ENCODE results near the gene LSM4.

LSM4 gene

GRCh38 chr19:18300930-18301717 is 21.8 kb downstream of the LSM4 start:
- TF ChIP-seq CTCF (conservative IDR thresholded peaks at IDR 0.05; ENCODE audit: low read depth, low read length): no peak
- DNase-seq (ENCODE audit: low read depth): peak; percentile 54
- no peak overlapping the region for H3K4me3 ChIP-seq (ENCODE audit: low read depth, low read length)

- no peak for DNase-seq (ENCODE audit: low read depth)
- H3K4me3 ChIP-seq (ENCODE audit: low read depth, low read length): no peak overlapping the region
- no peak for TF ChIP-seq CTCF (conservative IDR thresholded peaks at IDR 0.05; ENCODE audit: low read depth, low read length)
Measured at GRCh38 chr19:18299654-18300053, 23.2 kb downstream of the LSM4 start.

GRCh38 chr19:18298601-18299000 is 24.3 kb downstream of the LSM4 start:
- H3K4me3 ChIP-seq (ENCODE audit: low read depth, low read length): no peak overlapping the region
- TF ChIP-seq CTCF (conservative IDR thresholded peaks at IDR 0.05; ENCODE audit: low read depth, low read length): no peak
- DNase-seq (ENCODE audit: low read depth): no peak

- TF ChIP-seq CTCF (conservative IDR thresholded peaks at IDR 0.05; ENCODE audit: low read depth, low read length): no peak
- DNase-seq (ENCODE audit: low read depth): no peak
- no peak overlapping the region for H3K4me3 ChIP-seq (ENCODE audit: low read depth, low read length)
Measured at GRCh38 chr19:18297308-18297707, 25.6 kb downstream of the LSM4 start.

- no peak for TF ChIP-seq CTCF (conservative IDR thresholded peaks at IDR 0.05; ENCODE audit: low read depth, low read length)
- H3K4me3 ChIP-seq (ENCODE audit: low read depth, low read length): no peak overlapping the region
- no peak for DNase-seq (ENCODE audit: low read depth)
Measured at GRCh38 chr19:18295034-18295451, 27.8 kb downstream of the LSM4 start.

GRCh38 chr19:18294467-18294864 is 28.4 kb downstream of the LSM4 start:
- DNase-seq (ENCODE audit: low read depth): no peak
- no peak overlapping the region for H3K4me3 ChIP-seq (ENCODE audit: low read depth, low read length)
- TF ChIP-seq CTCF (conservative IDR thresholded peaks at IDR 0.05; ENCODE audit: low read depth, low read length): no peak
